Thoracic aorta (tissue), 2 donors: ENCODE results near the gene PLXNA2. TPM values are rescaled to one million over a fixed set of nuclear protein-coding genes. Genes with fewer than 3 reads are reported as not detected.

Experiments
- ATAC-seq: fragments of 150-250 bp; one replicate; pipeline ENCODE4 v1.8.0; 2017; ENCODE audit warnings: low read depth; ENCODE audit not compliant: insufficient number of reproducible peaks, low FRiP score
- DNase-seq: peaks from one replicate; pipeline ENCODE4 v3.0.0-alpha.2; 2020; ENCODE audit warnings: low spot score
- H3K27ac ChIP-seq, 2 donors: fragments of 200-600 bp; sonication (generic); 1 replicate in 1 of 2; 2 replicates in 1 of 2; pipeline ENCODE4 v1.5.1; 2016; ENCODE audit warnings: mild to moderate bottlenecking in 2 of 2, moderate library complexity in 2 of 2
- H3K27me3 ChIP-seq: fragments of 200-600 bp; sonication (generic); replicated peaks from 2 replicates; pipeline ENCODE4 v1.6.0; 2016; ENCODE audit warnings: mild to moderate bottlenecking; ENCODE audit not compliant: insufficient read depth
- H3K36me3 ChIP-seq: fragments of 200-600 bp; sonication (generic); one replicate; pipeline ENCODE4 v1.5.1; 2016
- H3K4me1 ChIP-seq, 2 donors: fragments of 200-600 bp; sonication (generic); 1 replicate in 1 of 2; 2 replicates in 1 of 2; pipeline versions ENCODE4 v1.5.1 to v1.6.0; 2016; ENCODE audit warnings: low read depth in 2 of 2, mild to moderate bottlenecking in 1 of 2; ENCODE audit not compliant: control insufficient read depth in 1 of 2
- H3K4me3 ChIP-seq: fragments of 200-600 bp; sonication (generic); 2 replicates; pipeline ENCODE4 v1.5.1; 2016; ENCODE audit warnings: mild to moderate bottlenecking
- H3K9me3 ChIP-seq: fragments of 200-600 bp; sonication (generic); 2 replicates; pipeline ENCODE4 v1.5.1; 2016
- CTCF ChIP-seq: fragments of 200-600 bp; sonication (generic); IDR thresholded peaks from one replicate; pipeline ENCODE4 v1.5.1; 2019; ENCODE audit warnings: antibody characterized with exemption
- total RNA-seq, 2 donors: library from RNA; depleted of rRNA; stranded (reverse); fragments of >200 nt; gene quantifications; one replicate each; pipeline versions ENCODE4 v1.1.0 to v1.2.3, GENCODE V29; 2016

PLXNA2 gene
- total RNA-seq, 2 donors from 2014 or later, result 30.2 to 62.2 TPM

- no peaks in the 10 kb centered on the region for H3K9me3 ChIP-seq
- DNase-seq, result no peak
These were observed 236.8 kb downstream of the PLXNA2 start for GRCh38 chr1:208007319-208007937.

GRCh38 chr1:208006258-208006920 is 237.8 kb downstream of the PLXNA2 start:
- no peak for DNase-seq
- TF ChIP-seq CTCF, result no peak
- no peak overlapping the region for H3K27ac ChIP-seq

More at GRCh38 chr1:208007319-208007937, 236.8 kb downstream of the PLXNA2 start:
- no peaks in the 10 kb centered on the region for H3K27me3 ChIP-seq
- no peak for TF ChIP-seq CTCF
- H3K27ac ChIP-seq, result no peak overlapping the region
- no peaks in the 10 kb centered on the region for H3K36me3 ChIP-seq
- H3K4me3 ChIP-seq, result no peak overlapping the region
- no peak for ATAC-seq
- H3K4me1 ChIP-seq, result peaks cover 0 to 5% of the 10 kb centered on the region in 2 donors

GRCh38 chr1:208004851-208005250 is 239.3 kb downstream of the PLXNA2 start:
- no peak for TF ChIP-seq CTCF
- ATAC-seq (no peak), DNase-seq (no peak)
- no peaks in the 10 kb centered on the region for H3K9me3 ChIP-seq
- H3K4me3 ChIP-seq, result no peak overlapping the region
- no peak overlapping the region for H3K27ac ChIP-seq
- peaks cover 0 to 5% of the 10 kb centered on the region in 2 donors for H3K4me1 ChIP-seq
- H3K36me3 ChIP-seq, result no peaks in the 10 kb centered on the region
- H3K27me3 ChIP-seq, result no peaks in the 10 kb centered on the region

More at GRCh38 chr1:208006258-208006920, 237.8 kb downstream of the PLXNA2 start:
- ATAC-seq, result no peak
- Histone ChIP-seq H3K36me3 (no peaks in the 10 kb centered on the region), H3K4me3 (no peak overlapping the region), H3K4me1 (peaks cover 0 to 5% of the 10 kb centered on the region in 2 donors), H3K9me3 (no peaks in the 10 kb centered on the region), H3K27me3 (no peaks in the 10 kb centered on the region)

GRCh38 chr1:208003241-208003640 is 240.9 kb downstream of the PLXNA2 start:
- H3K27me3 ChIP-seq, result no peaks in the 10 kb centered on the region
- H3K36me3 ChIP-seq, result no peaks in the 10 kb centered on the region
- ATAC-seq (no peak), DNase-seq (no peak)
- H3K9me3 ChIP-seq, result no peaks in the 10 kb centered on the region
- peaks cover 0 to 5% of the 10 kb centered on the region in 2 donors for H3K4me1 ChIP-seq
- H3K4me3 ChIP-seq, result no peak overlapping the region
- TF ChIP-seq CTCF, result no peak
- H3K27ac ChIP-seq, result no peak overlapping the region

GRCh38 chr1:208002672-208003071 is 241.5 kb downstream of the PLXNA2 start:
- Histone ChIP-seq H3K4me1 (peaks cover 0 to 5% of the 10 kb centered on the region in 2 donors), H3K27me3 (no peaks in the 10 kb centered on the region), H3K36me3 (no peaks in the 10 kb centered on the region), H3K9me3 (no peaks in the 10 kb centered on the region), H3K4me3 (no peak overlapping the region), H3K27ac (no peak overlapping the region)
- no peak for TF ChIP-seq CTCF
- ATAC-seq (no peak), DNase-seq (no peak)
